HG03280 (cell line): ENCODE data around the gene CGB5.
"Not testable (repeated sequence)": the region's sequence is repeated elsewhere in the genome, so short reads cannot be mapped to it uniquely, and the experiment has no call there.

ENCODE experiments used
- ATAC-seq: cut with Tn5 transposase; IDR thresholded peaks from one replicate; pipeline ENCODE4 v1.9.1; 2021; ENCODE audit warnings: mild to moderate bottlenecking, moderate library complexity; ENCODE audit not compliant: unreplicated experiment

The CGB5 gene

DNA sequence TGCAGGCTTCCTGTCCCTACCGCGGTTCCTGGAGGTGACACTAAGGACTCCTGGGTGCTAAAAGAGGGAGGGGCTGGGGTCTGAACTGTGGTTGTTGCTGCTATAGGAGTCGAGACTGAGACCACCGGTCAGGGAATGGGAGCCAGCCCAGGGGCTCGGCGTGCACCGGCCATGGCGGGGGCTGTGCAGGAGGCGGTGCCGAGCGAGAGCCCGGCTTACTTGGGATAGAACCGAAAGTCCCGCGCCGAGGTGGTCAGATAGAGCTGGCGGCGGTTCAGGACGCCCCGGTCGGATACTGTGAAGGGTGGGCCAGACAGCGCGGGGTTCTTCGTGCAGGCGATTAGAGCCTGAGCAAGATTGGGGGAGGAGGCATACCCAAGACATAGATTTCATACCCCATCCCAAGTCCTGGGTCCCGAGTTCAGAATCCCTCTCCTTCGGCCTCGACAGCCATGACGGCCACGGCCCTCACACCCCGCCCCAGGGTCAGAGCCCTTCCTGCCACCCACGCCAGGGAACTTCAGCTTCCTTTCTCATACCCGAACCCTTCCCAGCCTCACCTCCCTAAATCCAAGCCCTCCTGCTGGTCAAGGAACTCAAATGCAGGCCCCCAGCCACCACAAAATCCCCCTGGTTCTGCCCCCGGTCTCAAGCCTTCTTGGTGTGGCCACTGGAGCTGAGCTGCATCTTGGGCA, 13.4 kb downstream of the CGB5 start:
- ATAC-seq, result not testable (repeated sequence)

DNA sequence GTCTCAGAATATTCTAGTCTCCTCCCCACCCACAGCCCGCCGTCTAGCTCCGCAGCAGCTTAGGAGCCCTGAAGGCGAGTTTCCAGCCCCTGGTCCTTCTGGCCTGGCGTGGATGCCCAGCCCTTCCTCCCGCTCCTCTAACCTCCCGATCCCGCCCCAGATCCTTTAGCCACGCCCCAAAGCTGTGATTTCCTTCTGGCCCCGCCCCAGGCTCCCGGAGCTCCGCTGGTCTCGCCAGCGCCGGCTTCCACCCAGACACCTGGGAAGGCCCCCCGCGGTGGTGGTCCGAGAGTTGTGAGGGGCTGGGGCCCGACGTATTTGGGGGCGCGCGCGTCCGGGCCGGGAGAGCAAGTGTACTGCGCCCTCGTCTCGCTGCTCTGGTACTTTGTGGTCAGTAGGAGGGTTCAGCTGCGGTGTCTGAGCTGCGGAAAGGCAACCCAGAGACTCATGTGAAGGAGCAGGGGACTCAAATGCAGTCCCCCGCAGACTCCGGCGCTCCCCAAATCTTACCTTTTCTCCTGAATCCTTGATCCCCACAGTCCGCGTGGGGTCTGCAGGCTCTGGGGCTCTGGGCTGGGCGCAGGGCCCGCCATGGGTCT, 14.1 kb downstream of the CGB5 start, which contains the start of gene CGB7:
Gene CGB7, minus strand, starts transcription at position 114 of the 599 bp plus-strand sequence. CDS start 2,374 bp downstream, outside the sequence.
- no peak for ATAC-seq

DNA sequence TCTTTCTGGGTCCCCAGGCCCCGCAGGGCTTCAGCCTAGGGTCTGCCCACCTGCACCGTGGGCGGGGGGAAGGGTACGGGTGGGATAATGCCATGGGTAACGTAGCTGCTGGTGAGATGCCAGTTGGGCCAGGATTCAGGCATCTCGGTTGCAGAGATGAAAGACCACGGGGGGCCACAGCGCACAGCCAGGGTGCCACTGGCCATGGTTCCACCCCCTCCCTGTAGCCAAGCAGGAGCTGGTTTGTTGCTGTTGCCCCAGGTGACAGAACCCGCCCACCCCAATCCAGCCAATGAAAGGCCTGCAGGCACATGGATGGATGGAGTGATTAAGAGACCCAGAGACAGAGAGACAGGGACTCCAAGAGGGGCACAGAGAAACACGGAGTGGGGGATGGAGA, 14.9 kb downstream of the CGB5 start:
- ATAC-seq, result no peak

DNA sequence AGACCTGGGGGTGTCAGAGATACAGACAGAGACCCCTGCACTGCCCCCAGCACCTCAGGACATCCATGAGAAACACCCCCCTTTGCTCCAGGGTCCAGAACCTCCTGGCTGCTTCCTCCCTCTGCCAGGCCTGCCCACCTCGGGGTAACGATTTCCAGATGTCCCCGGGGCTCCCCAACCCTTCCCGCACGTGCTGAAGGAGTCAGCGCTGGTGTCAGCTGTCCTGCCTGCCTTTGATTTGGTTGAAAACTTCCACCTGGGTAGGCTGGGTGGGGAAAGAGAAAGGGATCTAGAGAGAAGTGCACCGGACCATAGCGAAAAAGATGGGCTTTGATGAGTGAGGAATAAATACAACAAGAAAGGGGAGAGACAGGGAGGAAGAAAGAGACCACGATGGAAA, 15.4 kb downstream of the CGB5 start:
- no peak for ATAC-seq

DNA sequence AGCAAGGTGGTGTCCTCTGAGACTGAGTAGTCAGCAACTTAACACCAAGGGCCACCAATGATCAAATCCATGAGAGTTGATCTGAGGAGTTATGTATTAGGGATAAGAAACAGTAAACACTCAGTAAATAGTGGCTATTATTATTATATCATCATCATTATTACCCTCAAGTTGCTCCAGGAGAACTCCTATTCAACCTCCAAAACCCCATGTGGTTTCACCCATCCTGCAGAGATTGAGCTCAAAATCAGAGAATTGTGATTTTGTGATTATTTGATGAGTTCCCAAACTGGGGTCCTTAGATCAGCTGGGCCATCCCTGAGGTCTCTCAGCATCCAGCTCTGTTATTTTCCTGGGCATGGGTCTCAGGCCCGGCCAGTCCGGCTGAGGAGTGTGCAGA, 17.4 kb downstream of the CGB5 start:
- no peak for ATAC-seq

DNA sequence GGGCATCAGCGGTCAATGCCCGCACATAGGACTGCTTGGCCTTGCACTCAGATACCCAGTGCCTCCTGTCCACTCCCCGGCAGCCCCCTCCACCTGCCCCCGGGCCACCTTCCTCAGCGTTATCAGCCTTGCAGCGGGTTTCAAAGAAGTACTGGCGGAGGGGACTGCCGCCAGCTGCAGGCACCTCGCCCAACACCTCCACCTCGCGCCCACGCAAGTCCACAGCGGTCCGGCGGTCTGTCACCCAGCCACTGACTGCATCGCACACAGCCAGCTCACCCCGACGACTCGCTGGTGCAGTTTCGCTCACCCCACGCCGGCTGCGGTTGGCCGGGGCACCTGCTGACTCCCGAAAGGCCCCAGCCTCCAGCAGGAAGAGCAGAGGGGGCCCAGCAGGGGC, 17.8 kb downstream of the CGB5 start:
- ATAC-seq, result no peak

DNA sequence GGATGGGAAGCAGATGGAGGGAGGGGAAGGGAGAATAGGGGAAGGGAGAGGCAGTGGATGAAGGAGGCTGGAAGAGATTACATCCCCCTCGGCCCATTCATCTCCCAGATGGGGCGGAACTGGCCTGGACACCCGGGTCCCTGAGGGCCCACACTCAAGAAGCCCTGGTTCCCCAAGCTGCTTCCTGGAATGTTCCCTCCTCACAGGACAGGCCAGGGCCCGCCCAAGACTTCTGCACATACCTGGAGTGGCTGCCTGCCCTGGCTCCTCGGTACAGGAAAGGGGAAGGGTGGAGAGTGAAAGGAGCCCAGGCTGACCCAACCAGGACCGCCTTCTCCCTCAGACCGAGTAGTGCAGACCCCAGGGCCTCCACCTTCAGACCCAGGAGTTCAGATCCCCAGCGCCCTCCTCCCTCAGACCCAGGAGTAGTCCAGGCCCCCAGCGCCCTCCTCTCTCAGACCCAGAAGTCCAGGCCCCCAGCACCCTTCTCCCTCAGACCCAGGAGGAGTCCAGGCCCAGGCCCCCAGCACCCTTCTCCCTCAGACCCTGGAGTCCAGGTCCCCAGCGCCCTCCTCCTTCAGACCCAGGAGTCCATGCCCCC, 20.5 kb downstream of the CGB5 start:
- ATAC-seq, result no peak

DNA sequence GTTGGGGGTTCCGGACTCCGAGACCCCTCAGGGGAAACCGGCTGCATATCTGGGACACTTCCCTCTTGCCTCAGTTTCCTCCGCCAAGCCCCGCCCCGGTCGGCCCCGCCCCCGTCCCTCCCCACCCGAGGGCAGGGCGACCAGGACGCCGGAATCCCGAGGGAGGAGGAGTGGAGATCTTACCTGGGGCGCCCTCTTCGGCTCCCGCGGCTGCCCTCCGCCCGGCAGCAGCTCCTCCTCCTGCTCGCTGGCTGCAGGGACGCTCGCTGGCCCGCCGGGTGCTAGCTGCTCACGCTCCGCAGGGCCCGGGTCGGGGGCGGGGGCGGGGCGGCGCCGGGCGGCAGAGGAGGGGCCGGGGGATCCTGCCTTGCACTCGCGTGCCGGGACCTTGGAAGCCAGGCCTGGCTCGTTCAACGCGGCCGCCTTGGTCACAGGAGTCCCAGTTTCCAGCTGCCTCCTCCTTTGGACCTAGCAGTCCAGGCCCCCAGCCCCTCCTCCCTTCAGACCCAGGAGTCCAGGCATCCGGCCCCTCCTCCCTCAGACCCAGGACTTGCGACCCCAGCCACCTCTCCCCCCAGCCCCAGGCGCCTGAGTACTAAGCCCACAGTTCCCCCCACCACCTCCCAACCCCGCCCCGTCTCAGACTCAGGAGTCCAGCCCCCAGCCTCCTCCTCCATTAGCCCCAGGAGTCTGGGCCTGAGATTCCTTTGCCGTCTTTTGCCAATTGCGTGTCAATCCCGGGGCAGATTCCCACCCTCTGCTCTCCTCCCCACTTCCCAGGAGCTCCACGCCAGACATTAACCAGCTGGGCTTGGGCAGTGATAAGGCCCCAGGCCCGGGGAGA, 21.3 kb downstream of the CGB5 start, which contains the start of gene NTF4:
Gene NTF4, minus strand, starts transcription at position 51 of the 844 bp plus-strand sequence. CDS start 2,821 bp downstream, outside the sequence.
- ATAC-seq, result no peak

DNA sequence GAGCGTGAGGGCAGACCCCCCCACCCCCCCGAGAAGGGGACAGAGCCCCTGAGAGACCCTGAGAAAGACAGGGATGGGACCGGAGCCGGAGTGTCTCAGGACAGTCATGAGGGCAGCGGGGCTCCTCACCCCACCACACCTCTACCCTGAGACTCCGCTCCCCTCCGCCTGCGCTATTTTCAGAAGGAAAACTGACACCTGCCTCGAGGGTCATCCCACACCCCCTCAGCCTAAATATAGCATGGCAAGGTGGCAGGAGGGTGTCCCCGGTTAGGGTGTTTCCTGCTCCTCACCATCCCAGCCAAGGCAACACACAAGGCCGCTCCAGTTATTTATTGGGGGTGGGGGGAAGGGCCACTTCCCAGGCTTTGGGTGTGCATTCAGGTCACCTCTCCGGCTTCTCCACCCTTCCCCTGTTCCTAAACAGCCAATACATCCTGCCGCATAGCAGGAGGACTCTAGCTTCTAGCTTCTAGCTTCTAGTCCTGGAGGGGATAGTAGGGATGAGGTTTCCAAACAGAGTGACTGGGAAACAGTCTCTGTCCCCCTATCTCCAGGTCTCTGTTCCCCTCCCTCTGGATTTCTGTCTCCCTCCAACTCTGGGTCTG, 22.4 kb downstream of the CGB5 start:
- ATAC-seq, result no peak

DNA sequence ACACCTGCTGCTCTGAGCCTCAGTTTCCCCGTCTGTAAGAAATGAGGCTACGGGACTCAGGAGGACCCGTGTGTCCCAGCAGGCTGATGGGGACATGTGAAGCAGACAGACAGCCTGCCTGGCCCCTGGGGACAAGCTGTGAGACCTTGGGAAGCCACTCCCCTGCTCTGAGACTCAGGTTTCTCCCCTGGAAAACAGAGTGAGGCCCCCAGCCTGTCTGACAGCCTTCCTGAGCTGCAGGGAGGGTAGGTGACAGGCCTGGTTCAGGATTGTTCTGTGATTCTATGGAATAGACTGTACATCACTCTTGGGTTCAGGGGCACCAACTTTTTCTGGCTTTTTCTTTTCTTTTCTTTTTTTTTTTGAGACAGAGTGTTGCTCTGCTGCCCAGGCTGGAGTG, 23.9 kb downstream of the CGB5 start:
- ATAC-seq, result no peak

DNA sequence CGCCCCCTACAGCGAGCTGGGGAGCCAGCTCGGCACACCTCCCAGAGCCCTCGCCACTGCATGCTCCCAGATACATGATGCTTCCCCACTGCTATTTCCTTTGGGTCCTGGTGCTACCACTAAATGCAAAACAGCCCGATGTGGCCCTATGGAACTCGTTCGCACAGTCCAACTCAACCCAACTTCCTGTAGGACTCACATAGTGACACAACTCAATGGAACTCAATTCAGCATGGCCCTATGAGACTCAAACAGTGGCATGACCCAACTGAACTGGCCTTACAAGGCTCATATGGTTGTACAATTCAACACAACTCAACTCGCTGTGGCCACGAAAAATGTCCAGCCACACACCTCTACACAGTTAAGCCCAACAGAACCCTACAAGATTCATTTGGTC, 25.4 kb downstream of the CGB5 start:
- ATAC-seq, result no peak

DNA sequence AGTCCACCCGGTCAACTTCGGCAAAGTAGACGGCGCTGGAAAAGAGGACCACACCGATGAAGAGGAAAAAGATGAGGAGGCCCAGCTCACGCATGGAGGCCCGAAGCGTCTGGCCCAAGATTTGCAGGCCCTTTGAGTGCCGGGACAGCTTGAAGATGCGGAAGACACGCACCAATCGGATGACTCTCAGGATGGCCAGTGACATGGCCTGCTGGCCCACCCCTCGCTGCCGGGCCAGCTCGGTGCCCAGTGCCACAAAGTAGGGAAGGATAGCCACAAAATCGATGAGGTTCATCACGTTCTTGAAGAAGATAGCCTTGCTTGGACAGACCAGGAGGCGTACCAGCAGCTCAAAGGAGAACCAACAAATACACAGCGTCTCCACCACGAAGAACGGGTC, 26.8 kb downstream of the CGB5 start:
- no peak for ATAC-seq

DNA sequence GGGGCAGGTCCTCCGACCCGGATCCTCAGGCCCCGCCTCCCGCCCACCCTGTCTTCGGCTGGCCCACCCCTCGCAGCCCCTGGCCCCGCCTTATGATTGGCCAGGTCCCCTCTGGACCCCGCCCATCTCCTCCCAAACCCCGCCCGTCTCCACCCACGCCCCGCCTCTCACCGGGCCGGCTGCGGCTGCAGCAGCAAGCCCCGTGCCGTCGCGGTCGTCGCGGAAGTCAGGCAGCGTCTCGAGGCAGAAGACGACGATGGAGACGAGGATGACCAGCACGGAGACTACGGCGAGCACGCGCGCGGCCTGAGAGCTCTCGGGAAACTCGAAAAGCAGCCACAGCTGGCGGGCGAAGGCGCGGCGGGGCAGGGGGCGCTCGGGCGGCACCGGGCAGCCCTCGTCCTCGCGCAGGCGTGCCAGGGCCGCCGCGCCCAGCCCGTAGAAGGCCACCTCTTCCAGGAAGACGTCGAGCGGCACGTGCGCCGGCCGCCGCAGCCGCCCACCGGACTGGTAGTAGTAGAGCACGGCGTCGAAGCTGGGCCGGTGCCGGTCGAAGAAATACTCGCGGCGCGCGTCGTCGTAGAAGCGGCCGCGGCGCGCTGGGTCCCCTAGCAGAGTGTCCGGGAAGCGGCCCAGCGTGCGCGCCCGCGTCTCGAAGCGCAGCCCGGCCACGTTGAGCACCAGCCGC, 28.4 kb downstream of the CGB5 start:
- ATAC-seq, result no peak

DNA sequence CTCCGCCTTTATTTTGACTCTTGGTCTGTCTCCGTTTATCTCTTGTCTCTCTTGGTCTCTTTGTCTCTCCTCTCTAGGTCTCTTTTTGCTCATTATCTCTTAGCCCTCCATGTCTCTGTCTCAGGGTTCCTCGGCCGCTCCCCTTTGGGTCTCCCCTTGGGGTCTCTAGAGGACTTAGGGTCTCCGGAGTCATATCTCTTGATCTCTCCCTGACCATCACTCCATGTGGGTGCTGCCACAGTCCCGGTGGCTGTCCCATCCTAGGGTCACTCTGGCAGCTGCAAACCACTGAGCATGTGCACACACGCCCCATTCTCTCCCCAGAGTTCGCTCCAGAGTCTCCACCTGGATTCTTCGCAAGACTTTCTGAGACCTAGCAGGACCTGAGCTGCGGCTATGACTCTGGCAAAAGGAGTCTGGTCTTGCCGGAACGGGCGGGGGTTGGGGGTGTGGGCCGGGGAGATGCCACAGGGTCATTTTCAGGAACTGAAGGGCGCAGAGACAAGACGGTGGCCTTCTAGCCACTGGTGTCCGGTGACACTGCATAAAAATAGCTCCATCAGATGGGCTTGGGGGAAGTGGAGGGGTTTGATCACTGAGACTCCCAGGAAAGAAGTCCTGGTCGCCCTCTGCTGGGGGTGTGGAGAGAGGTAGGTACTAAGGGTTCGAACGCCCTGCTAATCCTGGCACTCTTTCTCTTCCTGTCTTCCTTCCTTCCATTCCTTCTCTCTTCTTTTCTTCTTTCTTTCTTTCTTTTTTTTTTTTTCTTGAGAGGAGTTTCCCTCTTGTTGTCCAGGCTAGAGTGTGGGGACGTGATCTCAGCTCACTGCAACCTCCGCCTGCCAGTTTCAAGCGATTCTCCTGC, 30.1 kb downstream of the CGB5 start:
- no peak for ATAC-seq

DNA sequence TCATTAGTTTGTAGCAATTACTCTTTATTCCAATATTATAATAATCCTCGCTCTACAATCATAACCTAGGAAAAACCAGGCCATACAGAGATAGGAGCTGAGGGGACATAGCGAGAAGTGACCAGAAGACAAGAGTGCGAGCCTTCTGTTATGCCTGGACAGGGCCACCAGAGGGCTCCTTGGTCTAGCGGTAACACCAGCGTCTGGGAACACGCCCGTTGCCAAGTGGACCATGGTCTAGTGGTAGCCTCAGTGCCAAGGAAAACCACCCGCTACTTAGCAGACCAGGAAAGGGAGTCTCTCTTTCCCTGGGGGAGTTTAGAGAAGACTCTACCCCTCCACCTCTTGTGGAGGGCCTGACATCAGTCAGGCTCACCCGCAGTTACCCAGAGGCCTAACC, 31.2 kb downstream of the CGB5 start:
- not testable (repeated sequence) for ATAC-seq

DNA sequence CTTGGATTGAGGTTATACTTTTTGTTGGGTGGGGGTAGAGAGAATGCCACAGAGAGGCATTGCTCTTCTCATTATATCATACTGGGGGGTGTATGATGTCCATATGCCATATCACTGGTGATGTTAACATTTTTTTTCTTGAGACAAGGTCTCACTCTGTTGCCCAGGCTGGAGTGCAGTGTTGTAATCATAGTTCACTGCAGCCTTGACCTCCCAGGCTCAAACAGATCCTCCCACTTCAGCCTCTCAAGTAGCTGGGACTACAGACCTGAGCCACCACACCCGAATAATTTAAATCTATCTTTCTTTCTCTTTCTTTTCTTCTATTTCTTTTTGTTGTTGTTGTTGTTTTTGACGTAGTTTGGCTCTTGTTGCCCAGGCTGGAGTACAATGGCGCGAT, 36.7 kb downstream of the CGB5 start:
- no peak for ATAC-seq

DNA sequence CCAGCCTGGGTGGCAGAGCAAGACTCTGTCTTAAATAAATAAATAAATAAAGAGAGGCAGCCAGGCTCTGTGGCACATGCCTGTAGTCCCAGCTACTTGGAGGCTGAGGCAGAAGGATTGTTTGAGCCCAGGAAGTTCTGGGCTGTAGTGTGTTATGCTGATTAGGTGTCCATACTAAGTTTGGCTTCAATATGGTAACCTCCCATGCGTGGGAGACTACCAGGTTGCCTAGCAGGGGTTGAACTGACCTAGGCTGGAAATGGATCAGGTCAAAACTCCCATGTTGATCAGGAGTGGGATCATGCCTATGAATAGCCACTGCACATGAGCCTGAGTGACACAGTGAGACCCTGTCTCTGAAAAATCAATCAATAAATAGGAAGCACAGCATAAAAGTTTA, 37.6 kb downstream of the CGB5 start:
- ATAC-seq, result no peak

DNA sequence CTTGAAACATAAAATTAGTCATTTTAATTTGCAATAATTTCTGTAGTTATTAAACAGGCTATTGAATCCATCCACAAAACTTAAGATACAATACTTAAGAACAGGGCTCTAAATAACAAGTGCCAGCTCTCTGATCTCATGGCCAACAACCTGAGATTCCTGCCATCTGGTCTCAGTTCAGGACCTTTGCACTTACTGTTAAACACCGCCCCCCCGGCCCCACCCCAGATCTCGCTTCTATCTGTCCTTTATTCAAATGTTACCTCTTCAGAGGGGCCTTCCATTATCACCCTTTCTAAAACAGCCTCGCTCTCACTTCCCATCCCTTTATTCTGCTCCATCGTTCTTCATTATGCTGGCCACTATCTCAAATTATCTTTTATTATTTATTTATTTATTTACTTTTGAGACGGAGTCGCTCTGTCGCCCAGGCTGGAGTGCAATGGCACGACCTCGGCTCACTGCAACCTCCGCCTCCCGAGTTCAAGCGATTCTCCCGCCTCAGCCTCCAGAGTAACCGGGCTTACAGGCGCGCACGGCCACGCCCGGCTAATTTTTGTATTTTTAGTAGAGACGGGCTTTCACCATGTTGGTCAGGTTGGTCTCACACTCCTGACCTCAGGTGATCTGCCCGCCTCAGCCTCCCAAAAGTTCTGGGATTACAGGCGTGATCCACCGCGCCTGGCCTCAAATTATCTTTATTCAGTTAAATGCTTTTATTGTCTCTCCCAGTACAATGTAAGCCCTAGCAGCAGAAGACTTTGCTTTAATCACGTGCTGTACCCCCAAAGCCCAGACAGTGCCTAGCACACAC, 40.8 kb downstream of the CGB5 start:
- ATAC-seq, result no peak
